SH-SY5Y (cell line): ENCODE results near the gene SUSD2.

ENCODE experiments used
- GATA2 ChIP-seq: IDR thresholded peaks from 2 replicates; pipeline ENCODE4 v1.6.1; 2011; ENCODE audit warnings: mild to moderate bottlenecking, low read depth, low read length
- GATA3 ChIP-seq: IDR thresholded peaks from 2 replicates; pipeline ENCODE4 v1.6.1; 2011; ENCODE audit warnings: low read depth, mild to moderate bottlenecking, low read length, moderate library complexity

DNA sequence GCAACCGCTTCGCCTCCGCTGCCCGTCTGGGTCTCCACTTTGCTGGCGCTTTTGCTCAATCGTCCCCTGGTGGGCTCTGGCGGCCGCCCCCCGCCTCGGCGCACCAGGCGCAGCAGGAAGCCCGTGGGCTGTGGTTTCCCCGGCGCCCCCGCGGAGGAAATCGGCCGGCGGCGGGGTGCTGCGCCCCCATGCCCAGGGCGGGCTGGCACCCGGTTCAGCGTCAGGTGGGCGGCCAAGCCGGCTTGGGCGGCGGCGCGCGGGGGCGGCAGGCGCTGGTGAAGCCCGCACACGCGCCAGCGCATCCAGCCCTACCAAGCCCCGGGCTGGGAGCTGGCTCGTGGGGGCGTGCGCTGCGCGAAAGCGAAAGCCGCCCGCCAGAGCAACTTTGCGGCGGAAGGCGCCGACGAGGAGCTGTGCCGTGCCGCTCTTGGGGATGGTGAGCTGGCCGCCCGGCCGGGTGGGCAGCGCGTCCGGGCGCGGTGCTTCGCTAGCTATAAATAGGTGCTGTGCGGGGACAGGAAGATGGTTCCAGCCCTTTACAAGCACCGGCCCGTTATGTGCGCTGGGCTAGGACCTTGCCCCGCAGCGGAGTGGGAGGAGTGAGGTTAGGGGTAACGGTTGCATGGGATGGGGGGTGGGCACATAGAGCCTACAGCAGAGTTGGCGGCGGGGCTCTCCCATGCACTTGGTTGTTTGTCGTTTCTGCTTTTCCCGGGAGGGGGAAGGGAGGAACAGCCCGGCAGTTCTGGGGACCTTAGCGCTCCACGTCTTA, 25.0 kb upstream of the SUSD2 start:
- TF ChIP-seq GATA2 (no peak), GATA3 (no peak)
